ENCODE results near the gene ZNF879.
A peak's percentile ranks its signal among the peaks of the same experiment; 100 is the strongest.

The ZNF879 gene

GRCh38 chr5:179033004-179033580 lies 9.5 kb downstream of the ZNF879 start:
- DNase-seq, result no peak

GRCh38 chr5:179044765-179045164 lies 21.2 kb downstream of the ZNF879 start:
- DNase-seq, result no peak

- no peak for DNase-seq
These were observed 28.2 kb downstream of the ZNF879 start for GRCh38 chr5:179051784-179052183.

- DNase-seq, result no peak
These were observed 30.6 kb downstream of the ZNF879 start for GRCh38 chr5:179054036-179054785.

- no peak for DNase-seq
These were observed 31.3 kb downstream of the ZNF879 start for GRCh38 chr5:179054876-179055275.

- DNase-seq, result no peak
These were observed 31.8 kb downstream of the ZNF879 start for GRCh38 chr5:179055436-179055835.

- no peak for DNase-seq
These were observed 32.2 kb downstream of the ZNF879 start for GRCh38 chr5:179055841-179056240.

- peak; percentile 16 for DNase-seq
These were observed 36.8 kb downstream of the ZNF879 start, which contains the start of gene ZNF354C for GRCh38 chr5:179060116-179061008. Gene ZNF354C, plus strand, starts transcription at chr5:179060373. Its CDS starts 1,696 bp downstream, at chr5:179062069.

- no peak for DNase-seq
These were observed 37.4 kb downstream of the ZNF879 start for GRCh38 chr5:179061025-179061424.

GRCh38 chr5:179065703-179066102 lies 42.1 kb downstream of the ZNF879 start:
- no peak for DNase-seq

GRCh38 chr5:179079165-179079987 lies 55.8 kb downstream of the ZNF879 start:
- DNase-seq, result no peak

GRCh38 chr5:179080724-179081123 lies 57.1 kb downstream of the ZNF879 start:
- no peak for DNase-seq

Measured in GF-D8 (cell line).